Osteocyte (in vitro differentiated cells): ENCODE measurements around the gene DPP6. TPM values are rescaled to one million over a fixed set of nuclear protein-coding genes. Genes with fewer than 3 reads are reported as not detected.

Source experiments
- DNase-seq: peaks from one replicate; pipeline ENCODE4 v3.0.0; 2021; ENCODE audit warnings: mixed read lengths; ENCODE audit not compliant: unreplicated experiment; ENCODE audit errors: extremely low spot score
- H3K27ac Mint-ChIP-seq: one replicate; pipeline ENCODE4 v1.8.0; 2021; ENCODE audit warnings: mild to moderate bottlenecking, mixed read lengths; ENCODE audit not compliant: unreplicated experiment
- H3K27me3 Mint-ChIP-seq: one replicate; pipeline ENCODE4 v1.8.0; 2021; ENCODE audit warnings: mixed read lengths; ENCODE audit not compliant: unreplicated experiment
- H3K36me3 Mint-ChIP-seq: one replicate; pipeline ENCODE4 v1.8.0; 2021; ENCODE audit warnings: mixed read lengths; ENCODE audit not compliant: unreplicated experiment
- H3K4me1 Mint-ChIP-seq: one replicate; pipeline ENCODE4 v1.8.0; 2021; ENCODE audit warnings: mixed read lengths; ENCODE audit not compliant: unreplicated experiment
- H3K4me3 Mint-ChIP-seq: one replicate; pipeline ENCODE4 v1.8.0; 2021; ENCODE audit warnings: mild to moderate bottlenecking, moderate library complexity, mixed read lengths; ENCODE audit not compliant: unreplicated experiment
- H3K9me3 Mint-ChIP-seq: one replicate; pipeline ENCODE4 v1.8.0; 2021; ENCODE audit warnings: mixed read lengths; ENCODE audit not compliant: unreplicated experiment
- total RNA-seq: library from RNA; stranded (reverse); gene quantifications from 2 replicates; pipeline ENCODE4 v1.2.1, GENCODE V29; 2021
- TF ChIP-seq, protein P1 (sequence below): fragments of 200-600 bp; sonication (generic); IDR thresholded peaks from 2 replicates; pipeline ENCODE4 v1.5.0; 2021; ENCODE audit warnings: antibody characterized with exemption, mild to moderate bottlenecking, moderate library complexity

DPP6 gene
- total RNA-seq, 1 donor from 2014 or later = not detected

- TF ChIP-seq, protein P1, sequence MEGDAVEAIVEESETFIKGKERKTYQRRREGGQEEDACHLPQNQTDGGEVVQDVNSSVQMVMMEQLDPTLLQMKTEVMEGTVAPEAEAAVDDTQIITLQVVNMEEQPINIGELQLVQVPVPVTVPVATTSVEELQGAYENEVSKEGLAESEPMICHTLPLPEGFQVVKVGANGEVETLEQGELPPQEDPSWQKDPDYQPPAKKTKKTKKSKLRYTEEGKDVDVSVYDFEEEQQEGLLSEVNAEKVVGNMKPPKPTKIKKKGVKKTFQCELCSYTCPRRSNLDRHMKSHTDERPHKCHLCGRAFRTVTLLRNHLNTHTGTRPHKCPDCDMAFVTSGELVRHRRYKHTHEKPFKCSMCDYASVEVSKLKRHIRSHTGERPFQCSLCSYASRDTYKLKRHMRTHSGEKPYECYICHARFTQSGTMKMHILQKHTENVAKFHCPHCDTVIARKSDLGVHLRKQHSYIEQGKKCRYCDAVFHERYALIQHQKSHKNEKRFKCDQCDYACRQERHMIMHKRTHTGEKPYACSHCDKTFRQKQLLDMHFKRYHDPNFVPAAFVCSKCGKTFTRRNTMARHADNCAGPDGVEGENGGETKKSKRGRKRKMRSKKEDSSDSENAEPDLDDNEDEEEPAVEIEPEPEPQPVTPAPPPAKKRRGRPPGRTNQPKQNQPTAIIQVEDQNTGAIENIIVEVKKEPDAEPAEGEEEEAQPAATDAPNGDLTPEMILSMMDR = no peak
- H3K9me3 Mint-ChIP-seq = peaks cover 55% of the 10 kb centered on the region
- H3K36me3 Mint-ChIP-seq = peaks cover 1% of the 10 kb centered on the region
- H3K27ac Mint-ChIP-seq = no peak overlapping the region
- no peak for DNase-seq
- H3K4me3 Mint-ChIP-seq = no peak overlapping the region
- no peaks in the 10 kb centered on the region for H3K4me1 Mint-ChIP-seq
- no peaks in the 10 kb centered on the region for H3K27me3 Mint-ChIP-seq
These were observed 126.7 kb downstream of the DPP6 start for GRCh38 chr7:154178895-154179294.

- Mint-ChIP-seq H3K36me3 (peaks cover 1% of the 10 kb centered on the region), H3K9me3 (peaks cover 60% of the 10 kb centered on the region), H3K4me1 (no peaks in the 10 kb centered on the region), H3K27ac (no peak overlapping the region), H3K4me3 (no peak overlapping the region), H3K27me3 (no peaks in the 10 kb centered on the region)
- TF ChIP-seq, protein P1 = no peak
- DNase-seq = no peak
These were observed 131.3 kb downstream of the DPP6 start for GRCh38 chr7:154183482-154183881.

- Mint-ChIP-seq H3K9me3 (peaks cover 60% of the 10 kb centered on the region), H3K27me3 (no peaks in the 10 kb centered on the region), H3K4me3 (no peak overlapping the region), H3K4me1 (no peaks in the 10 kb centered on the region), H3K36me3 (peaks cover 1% of the 10 kb centered on the region), H3K27ac (no peak overlapping the region)
- TF ChIP-seq, protein P1 = no peak
- DNase-seq = no peak
These were observed 131.7 kb downstream of the DPP6 start for GRCh38 chr7:154183946-154184345.

GRCh38 chr7:154186811-154187210 is 134.6 kb downstream of the DPP6 start:
- Mint-ChIP-seq H3K36me3 (peaks cover 1% of the 10 kb centered on the region), H3K4me1 (no peaks in the 10 kb centered on the region), H3K9me3 (peaks cover 66% of the 10 kb centered on the region), H3K27ac (no peak overlapping the region), H3K4me3 (no peak overlapping the region), H3K27me3 (no peaks in the 10 kb centered on the region)
- DNase-seq = no peak
- TF ChIP-seq, protein P1 = no peak

DNA sequence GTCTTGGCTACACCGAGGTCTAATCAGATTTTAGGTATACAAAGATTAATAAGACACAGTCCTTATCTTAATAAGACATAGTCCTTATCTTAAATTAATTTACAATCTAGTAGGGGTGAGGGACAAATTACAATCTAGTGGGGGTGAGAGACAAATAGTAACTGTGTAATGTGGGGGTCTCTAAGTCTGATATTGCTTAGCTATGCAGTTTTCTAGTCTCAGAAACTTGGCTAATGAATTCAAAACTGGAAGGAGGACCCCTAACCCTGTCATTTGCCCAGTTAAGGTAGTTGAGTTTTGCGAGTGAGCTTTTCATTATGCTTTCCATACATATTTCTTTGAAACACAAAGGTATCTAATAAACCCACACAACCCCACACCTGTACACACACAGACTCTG is 136.1 kb downstream of the DPP6 start:
- Mint-ChIP-seq H3K9me3 (peaks cover 69% of the 10 kb centered on the region), H3K4me1 (no peaks in the 10 kb centered on the region), H3K4me3 (no peak overlapping the region), H3K27me3 (no peaks in the 10 kb centered on the region), H3K36me3 (no peaks in the 10 kb centered on the region), H3K27ac (no peak overlapping the region)
- DNase-seq = no peak
- TF ChIP-seq, protein P1 = no peak
